SK-N-SH treated with all-trans-retinoic acid at 6 μM for 48 hours (cell line): ENCODE measurements around the gene CACNB4.

Experiments
- ATAC-seq: fragments of 200-7000 bp; cut with Tn5 transposase; 3 replicates; pipeline ENCODE4 v1.9.1; 2020; ENCODE audit warnings: mild to moderate bottlenecking, moderate library complexity
- ARNTL ChIP-seq: fragments of 450-650 bp; formaldehyde crosslinking; IDR thresholded peaks from 2 replicates; pipeline ENCODE4 v1.5.0; 2020; ENCODE audit warnings: low read depth, mild to moderate bottlenecking, moderate library complexity, borderline replicate concordance
- BACH2 ChIP-seq: fragments of 250-450 bp; sonication (Bioruptor Pico); IDR thresholded peaks from 2 replicates; pipeline ENCODE4 v1.9.0; 2021; ENCODE audit warnings: mild to moderate bottlenecking, borderline replicate concordance
- CREB5 ChIP-seq: fragments of 250-450 bp; sonication (Bioruptor Pico); IDR thresholded peaks from 2 replicates; pipeline ENCODE4 v1.5.1; 2020; ENCODE audit warnings: low read depth, mild to moderate bottlenecking, moderate library complexity
- CSRNP3 ChIP-seq: fragments of 250-450 bp; sonication (Bioruptor Pico); IDR thresholded peaks from 2 replicates; pipeline ENCODE4 v1.5.1; 2021; ENCODE audit warnings: mild to moderate bottlenecking, moderate library complexity
- ESRRG ChIP-seq: fragments of 250-450 bp; sonication (Bioruptor Pico); IDR thresholded peaks from 2 replicates; pipeline ENCODE4 v1.6.1; 2021; ENCODE audit warnings: mild to moderate bottlenecking
- GLIS3 ChIP-seq: fragments of 250-450 bp; sonication (Bioruptor Pico); IDR thresholded peaks from 2 replicates; pipeline ENCODE4 v1.5.0; 2020; ENCODE audit warnings: mild to moderate bottlenecking, moderate library complexity
- ISL1 ChIP-seq: fragments of 250-450 bp; sonication (Bioruptor Pico); IDR thresholded peaks from 2 replicates; pipeline ENCODE4 v2.1.2; 2022; ENCODE audit warnings: mild to moderate bottlenecking, moderate library complexity
- OSR1 ChIP-seq: fragments of 250-450 bp; sonication (Bioruptor Pico); IDR thresholded peaks from 2 replicates; pipeline ENCODE4 v1.8.0; 2022; ENCODE audit warnings: moderate library complexity, mild to moderate bottlenecking, inconsistent platforms
- POU6F1 ChIP-seq: fragments of 250-450 bp; sonication (Bioruptor Pico); IDR thresholded peaks from 2 replicates; pipeline ENCODE4 v1.8.0; 2021; ENCODE audit warnings: low read depth, mild to moderate bottlenecking, moderate library complexity, borderline replicate concordance
- PPARA ChIP-seq: fragments of 250-450 bp; sonication (Bioruptor Pico); IDR thresholded peaks from 2 replicates; pipeline ENCODE4 v1.5.0; 2020; ENCODE audit warnings: mild to moderate bottlenecking, borderline replicate concordance
- RARB ChIP-seq: fragments of 250-450 bp; sonication (Bioruptor Pico); IDR thresholded peaks from 2 replicates; pipeline ENCODE4 v1.8.0; 2021; ENCODE audit warnings: mild to moderate bottlenecking, moderate library complexity
- SNAI2 ChIP-seq: fragments of 250-450 bp; sonication (Bioruptor Pico); IDR thresholded peaks from 2 replicates; pipeline ENCODE4 v1.5.0; 2020; ENCODE audit warnings: mild to moderate bottlenecking, moderate library complexity
- TCF4 ChIP-seq: fragments of 250-450 bp; sonication (Bioruptor Pico); IDR thresholded peaks from 2 replicates; pipeline ENCODE4 v1.8.0; 2021; ENCODE audit warnings: mild to moderate bottlenecking, moderate library complexity, borderline replicate concordance
- TSHZ2 ChIP-seq: fragments of 250-450 bp; sonication (Bioruptor Pico); IDR thresholded peaks from 2 replicates; pipeline ENCODE4 v1.5.0; 2020; ENCODE audit warnings: mild to moderate bottlenecking, moderate library complexity
- ZC3H10 ChIP-seq: fragments of 250-450 bp; sonication (Bioruptor Pico); IDR thresholded peaks from 2 replicates; pipeline ENCODE4 v1.5.1; 2021; ENCODE audit warnings: mild to moderate bottlenecking, moderate library complexity
- ZFP3 ChIP-seq: fragments of 250-450 bp; sonication (Bioruptor Pico); IDR thresholded peaks from 2 replicates; pipeline ENCODE4 v1.5.0; 2020; ENCODE audit warnings: mild to moderate bottlenecking, moderate library complexity
- ZNF565 ChIP-seq: fragments of 450-650 bp; formaldehyde crosslinking; conservative IDR thresholded peaks from 2 replicates; pipeline ENCODE4 v1.5.0; 2020; ENCODE audit warnings: low read depth, mild to moderate bottlenecking, moderate library complexity
- ZNF70 ChIP-seq: fragments of 450-650 bp; formaldehyde crosslinking; IDR thresholded peaks from 2 replicates; pipeline ENCODE4 v1.5.0; 2020; ENCODE audit warnings: mild to moderate bottlenecking, moderate library complexity
- ZNF8 ChIP-seq: fragments of 450-650 bp; formaldehyde crosslinking; IDR thresholded peaks from 2 replicates; pipeline ENCODE4 v1.5.0; 2020; ENCODE audit warnings: mild to moderate bottlenecking, moderate library complexity
- TF ChIP-seq, protein P1 (sequence below): fragments of 250-450 bp; sonication (Bioruptor Pico); IDR thresholded peaks from 2 replicates; pipeline ENCODE4 v1.8.0; 2020; ENCODE audit warnings: mild to moderate bottlenecking, moderate library complexity, borderline replicate concordance

CACNB4 gene

DNA sequence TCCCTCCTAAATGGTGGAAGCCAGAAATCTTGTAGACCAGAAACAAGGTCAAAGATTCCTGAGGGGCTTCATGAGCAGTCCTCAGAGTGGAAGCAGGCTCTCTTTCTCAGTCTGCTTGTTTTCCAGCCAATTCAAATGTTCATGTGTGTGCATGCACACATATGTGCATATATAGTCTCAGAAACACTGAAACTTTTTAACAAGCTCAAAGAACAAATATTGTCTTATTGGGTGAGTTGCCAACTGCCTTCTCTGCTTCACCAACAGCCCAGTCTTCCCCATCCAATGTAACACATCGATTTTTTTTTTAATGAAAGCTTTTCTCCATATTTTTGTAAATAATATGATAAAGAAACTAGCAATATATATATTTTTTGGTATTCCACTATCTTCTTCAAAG lies 3.7 kb downstream of the CACNB4 start:
- ATAC-seq, result no peak
- TF ChIP-seq RARB (CRISPR knock-in tag) (no peak), ZNF565 (CRISPR knock-in tag) (no peak), TCF4 (CRISPR knock-in tag) (no peak), PPARA (CRISPR knock-in tag) (no peak), BACH2 (CRISPR knock-in tag) (no peak), ARNTL (CRISPR knock-in tag) (no peak), TSHZ2 (CRISPR knock-in tag) (no peak)

DNA sequence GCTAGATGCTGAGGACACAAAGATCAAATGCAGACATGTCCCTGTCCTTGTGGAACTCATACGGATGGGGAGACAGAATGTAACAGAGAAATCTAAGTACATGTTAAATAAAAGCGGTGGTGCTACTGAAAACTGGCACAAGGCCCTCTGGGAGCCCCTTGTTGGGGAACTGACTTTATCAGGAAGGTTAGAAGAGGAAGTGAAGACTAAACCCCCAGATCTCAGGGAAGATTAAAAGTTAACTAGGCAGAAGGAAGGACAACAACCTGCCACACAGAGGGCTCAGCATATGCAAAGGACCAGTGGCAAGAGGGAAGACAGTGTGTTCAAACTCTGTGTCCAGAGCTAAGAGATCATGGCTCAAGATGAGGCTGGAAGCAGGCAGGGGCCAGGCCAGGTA lies 4.8 kb downstream of the CACNB4 start:
- ATAC-seq, result no peak
- TF ChIP-seq ZC3H10 (CRISPR knock-in tag) (no peak), BACH2 (CRISPR knock-in tag) (no peak), ZFP3 (CRISPR knock-in tag) (no peak), ZNF565 (CRISPR knock-in tag) (no peak), ZNF70 (CRISPR knock-in tag) (no peak), CSRNP3 (CRISPR knock-in tag) (no peak)

- TF ChIP-seq ISL1 (CRISPR knock-in tag), result no peak
- no peak for TF ChIP-seq SNAI2 (CRISPR knock-in tag)
- no peak for TF ChIP-seq TCF4 (CRISPR knock-in tag)
- no peak for TF ChIP-seq ZNF70 (CRISPR knock-in tag)
- TF ChIP-seq POU6F1 (CRISPR knock-in tag), result no peak
- no peak for TF ChIP-seq GLIS3 (CRISPR knock-in tag)
- TF ChIP-seq ZNF565 (CRISPR knock-in tag), result no peak
- no peak for TF ChIP-seq CSRNP3 (CRISPR knock-in tag)
- TF ChIP-seq ESRRG (CRISPR knock-in tag), result no peak
- TF ChIP-seq, all 23 proteins: peak for 0
- no peak for ATAC-seq
These were observed 5.4 kb downstream of the CACNB4 start for GRCh38 chr2:152093464-152093863.

- TF ChIP-seq OSR1 (no peak), ZNF70 (CRISPR knock-in tag) (no peak), ZC3H10 (CRISPR knock-in tag) (no peak), ZNF8 (CRISPR knock-in tag) (no peak), PPARA (CRISPR knock-in tag) (no peak), CREB5 (CRISPR knock-in tag) (no peak), CSRNP3 (CRISPR knock-in tag) (no peak), ESRRG (CRISPR knock-in tag) (no peak), GLIS3 (CRISPR knock-in tag) (no peak), TCF4 (CRISPR knock-in tag) (no peak), BACH2 (CRISPR knock-in tag) (no peak), SNAI2 (CRISPR knock-in tag) (no peak), RARB (CRISPR knock-in tag) (no peak), ISL1 (CRISPR knock-in tag) (no peak), POU6F1 (CRISPR knock-in tag) (no peak)
- TF ChIP-seq, protein P1, sequence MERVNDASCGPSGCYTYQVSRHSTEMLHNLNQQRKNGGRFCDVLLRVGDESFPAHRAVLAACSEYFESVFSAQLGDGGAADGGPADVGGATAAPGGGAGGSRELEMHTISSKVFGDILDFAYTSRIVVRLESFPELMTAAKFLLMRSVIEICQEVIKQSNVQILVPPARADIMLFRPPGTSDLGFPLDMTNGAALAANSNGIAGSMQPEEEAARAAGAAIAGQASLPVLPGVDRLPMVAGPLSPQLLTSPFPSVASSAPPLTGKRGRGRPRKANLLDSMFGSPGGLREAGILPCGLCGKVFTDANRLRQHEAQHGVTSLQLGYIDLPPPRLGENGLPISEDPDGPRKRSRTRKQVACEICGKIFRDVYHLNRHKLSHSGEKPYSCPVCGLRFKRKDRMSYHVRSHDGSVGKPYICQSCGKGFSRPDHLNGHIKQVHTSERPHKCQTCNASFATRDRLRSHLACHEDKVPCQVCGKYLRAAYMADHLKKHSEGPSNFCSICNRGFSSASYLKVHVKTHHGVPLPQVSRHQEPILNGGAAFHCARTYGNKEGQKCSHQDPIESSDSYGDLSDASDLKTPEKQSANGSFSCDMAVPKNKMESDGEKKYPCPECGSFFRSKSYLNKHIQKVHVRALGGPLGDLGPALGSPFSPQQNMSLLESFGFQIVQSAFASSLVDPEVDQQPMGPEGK (CRISPR knock-in tag), result no peak
These were observed 6.7 kb downstream of the CACNB4 start for GRCh38 chr2:152092095-152092494.

More at GRCh38 chr2:152092095-152092494, 6.7 kb downstream of the CACNB4 start:
- ATAC-seq, result no peak
